ENCODE results near the gene NDUFAF2. TPM values are rescaled to one million over a fixed set of nuclear protein-coding genes. Genes with fewer than 3 reads are reported as not detected.

Gene NDUFAF2
- total RNA-seq, 1 donor from 2014 or later: 46.0 TPM

DNA sequence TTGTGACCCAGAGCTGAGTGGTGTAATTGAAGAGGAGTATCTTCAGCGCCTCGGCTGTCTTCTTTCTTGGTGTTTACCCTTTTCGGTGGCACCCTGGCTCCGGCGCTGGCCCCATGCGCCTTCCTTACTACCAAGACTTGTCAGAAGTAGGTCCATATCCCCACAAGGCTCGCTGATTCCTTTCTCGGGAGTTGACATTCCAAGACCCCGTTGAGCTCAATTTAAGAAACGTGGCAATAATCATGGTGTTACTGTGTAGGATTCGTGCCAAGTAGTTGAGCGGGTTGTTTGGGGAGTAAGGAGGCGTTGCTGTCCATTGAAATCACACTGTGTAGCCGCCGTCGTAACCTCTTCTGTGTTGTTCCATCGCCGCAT is 795 bp downstream of the NDUFAF2 start:
- Mint-ChIP-seq H3K27me3 (ENCODE audit: low read depth, unreplicated experiment) (no peaks in the 10 kb centered on the region), H3K4me3 (ENCODE audit: unreplicated experiment) (no peak overlapping the region), H3K4me1 (ENCODE audit: low read depth, unreplicated experiment) (peaks cover 5% of the 10 kb centered on the region), H3K27ac (ENCODE audit: unreplicated experiment) (no peak overlapping the region), H3K36me3 (ENCODE audit: low read depth, unreplicated experiment) (no peaks in the 10 kb centered on the region), H3K9me3 (ENCODE audit: unreplicated experiment) (no peaks in the 10 kb centered on the region)
- Histone ChIP-seq H2AFZ (ENCODE audit: low read depth, low read length) (peak overlapping the region; percentile 99), H3K27ac (ENCODE audit: low read depth, low read length) (peak overlapping the region; percentile 78), H4K20me1 (ENCODE audit: insufficient read depth, low read length) (peaks cover 1% of the 10 kb centered on the region), H3K9me3 (ENCODE audit: insufficient read depth, low read depth, low read length) (no peaks in the 10 kb centered on the region), H3K4me3 (ENCODE audit: insufficient read depth, low read depth, low read length) (peak overlapping the region; percentile 100), H3K9ac (ENCODE audit: low read length) (peak overlapping the region; percentile 89), H3K4me2 (ENCODE audit: low read length) (peak overlapping the region; percentile 89), H3K4me1 (ENCODE audit: insufficient read depth, low read length) (peaks cover 8% of the 10 kb centered on the region), H3K79me2 (ENCODE audit: insufficient read depth, low read length) (peaks cover 94% of the 10 kb centered on the region), H3K27me3 (ENCODE audit: insufficient read depth, low read length) (no peaks in the 10 kb centered on the region), H3K36me3 (ENCODE audit: insufficient read depth, low read length) (no peaks in the 10 kb centered on the region)
- TF ChIP-seq, protein P1, sequence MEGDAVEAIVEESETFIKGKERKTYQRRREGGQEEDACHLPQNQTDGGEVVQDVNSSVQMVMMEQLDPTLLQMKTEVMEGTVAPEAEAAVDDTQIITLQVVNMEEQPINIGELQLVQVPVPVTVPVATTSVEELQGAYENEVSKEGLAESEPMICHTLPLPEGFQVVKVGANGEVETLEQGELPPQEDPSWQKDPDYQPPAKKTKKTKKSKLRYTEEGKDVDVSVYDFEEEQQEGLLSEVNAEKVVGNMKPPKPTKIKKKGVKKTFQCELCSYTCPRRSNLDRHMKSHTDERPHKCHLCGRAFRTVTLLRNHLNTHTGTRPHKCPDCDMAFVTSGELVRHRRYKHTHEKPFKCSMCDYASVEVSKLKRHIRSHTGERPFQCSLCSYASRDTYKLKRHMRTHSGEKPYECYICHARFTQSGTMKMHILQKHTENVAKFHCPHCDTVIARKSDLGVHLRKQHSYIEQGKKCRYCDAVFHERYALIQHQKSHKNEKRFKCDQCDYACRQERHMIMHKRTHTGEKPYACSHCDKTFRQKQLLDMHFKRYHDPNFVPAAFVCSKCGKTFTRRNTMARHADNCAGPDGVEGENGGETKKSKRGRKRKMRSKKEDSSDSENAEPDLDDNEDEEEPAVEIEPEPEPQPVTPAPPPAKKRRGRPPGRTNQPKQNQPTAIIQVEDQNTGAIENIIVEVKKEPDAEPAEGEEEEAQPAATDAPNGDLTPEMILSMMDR (IDR thresholded peaks at IDR 0.05; ENCODE audit: insufficient read depth, low read depth, low read length): no peak
- DNase-seq (ENCODE audit: low read depth): peak; percentile 61
- no peak for FAIRE-seq

DNA sequence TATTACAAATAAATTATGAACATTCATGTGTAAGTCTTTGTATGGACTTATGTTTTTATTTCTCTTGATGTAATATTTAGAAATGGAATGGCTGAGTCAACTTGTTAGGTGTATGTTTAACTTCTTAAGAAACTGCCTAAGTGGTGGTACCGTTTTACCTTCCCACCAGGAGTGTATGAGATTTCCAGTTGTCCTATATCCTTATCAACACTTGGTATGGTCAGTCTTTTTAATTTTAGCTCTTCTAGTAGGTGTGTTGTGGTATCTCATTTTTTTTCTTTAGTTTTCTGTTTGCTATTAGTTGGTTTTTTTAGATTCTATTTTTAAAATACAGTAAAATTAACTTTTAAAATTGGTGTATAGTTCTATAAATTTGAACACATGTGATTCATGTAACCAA is 3.7 kb downstream of the NDUFAF2 start:
- no peak for TF ChIP-seq EZH2 (IDR thresholded peaks at IDR 0.05; ENCODE audit: insufficient read depth, low read length)
- TF ChIP-seq, protein P1 (IDR thresholded peaks at IDR 0.05; ENCODE audit: insufficient read depth, low read depth, low read length): no peak
- Histone ChIP-seq H3K9me3 (ENCODE audit: insufficient read depth, low read depth, low read length) (no peaks in the 10 kb centered on the region), H3K27ac (ENCODE audit: low read depth, low read length) (no peak overlapping the region), H3K4me3 (ENCODE audit: insufficient read depth, low read depth, low read length) (no peak overlapping the region), H3K27me3 (ENCODE audit: insufficient read depth, low read length) (no peaks in the 10 kb centered on the region), H3K4me1 (ENCODE audit: insufficient read depth, low read length) (peaks cover 5% of the 10 kb centered on the region), H2AFZ (ENCODE audit: low read depth, low read length) (no peak overlapping the region), H3K9ac (ENCODE audit: low read length) (no peak overlapping the region), H3K36me3 (ENCODE audit: insufficient read depth, low read length) (no peaks in the 10 kb centered on the region), H4K20me1 (ENCODE audit: insufficient read depth, low read length) (no peaks in the 10 kb centered on the region), H3K79me2 (ENCODE audit: insufficient read depth, low read length) (peaks cover 88% of the 10 kb centered on the region), H3K4me2 (ENCODE audit: low read length) (no peak overlapping the region)
- no peaks in the 10 kb centered on the region for H3K36me3 Mint-ChIP-seq (ENCODE audit: low read depth, unreplicated experiment)
- DNase-seq (ENCODE audit: low read depth) (no peak), FAIRE-seq (no peak)
- no peaks in the 10 kb centered on the region for H3K27me3 Mint-ChIP-seq (ENCODE audit: low read depth, unreplicated experiment)
- peaks cover 1% of the 10 kb centered on the region for H3K4me1 Mint-ChIP-seq (ENCODE audit: low read depth, unreplicated experiment)
- H3K27ac Mint-ChIP-seq (ENCODE audit: unreplicated experiment): no peak overlapping the region
- no peak overlapping the region for H3K4me3 Mint-ChIP-seq (ENCODE audit: unreplicated experiment)
- H3K9me3 Mint-ChIP-seq (ENCODE audit: unreplicated experiment): no peaks in the 10 kb centered on the region

DNA sequence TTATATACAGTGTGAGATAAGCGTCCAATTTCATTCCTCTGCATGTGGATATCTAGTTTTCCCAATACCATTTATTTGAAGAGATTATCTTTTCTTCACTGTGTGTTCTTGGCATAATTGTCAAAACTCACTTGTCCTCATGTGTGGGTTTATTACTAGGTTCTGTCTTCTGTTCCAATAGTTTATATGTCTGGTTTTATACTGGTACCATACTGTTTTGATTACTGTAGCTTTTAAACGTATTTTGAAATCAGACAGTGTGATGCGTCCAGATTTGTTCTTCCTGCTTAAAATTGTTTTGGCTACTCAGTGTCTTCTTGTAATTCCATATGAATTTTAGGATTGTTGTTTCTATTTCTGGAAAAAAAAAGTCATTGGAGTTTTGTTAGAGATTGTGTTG is 10.2 kb downstream of the NDUFAF2 start:
- H3K36me3 ChIP-seq (ENCODE audit: insufficient read depth, low read length): no peaks in the 10 kb centered on the region
- H3K4me1 ChIP-seq (ENCODE audit: insufficient read depth, low read length): no peaks in the 10 kb centered on the region
- H3K4me3 ChIP-seq (ENCODE audit: insufficient read depth, low read depth, low read length): no peak overlapping the region
- FAIRE-seq: peak; percentile 26
- Mint-ChIP-seq H3K36me3 (ENCODE audit: low read depth, unreplicated experiment) (no peaks in the 10 kb centered on the region), H3K4me1 (ENCODE audit: low read depth, unreplicated experiment) (no peaks in the 10 kb centered on the region), H3K27me3 (ENCODE audit: low read depth, unreplicated experiment) (no peaks in the 10 kb centered on the region), H3K4me3 (ENCODE audit: unreplicated experiment) (no peak overlapping the region), H3K27ac (ENCODE audit: unreplicated experiment) (no peak overlapping the region), H3K9me3 (ENCODE audit: unreplicated experiment) (peaks cover 4% of the 10 kb centered on the region)
- no peak for DNase-seq (ENCODE audit: low read depth)
- H3K27ac ChIP-seq (ENCODE audit: low read depth, low read length): no peak overlapping the region
- no peaks in the 10 kb centered on the region for H3K9me3 ChIP-seq (ENCODE audit: insufficient read depth, low read depth, low read length)
- H4K20me1 ChIP-seq (ENCODE audit: insufficient read depth, low read length): peaks cover 12% of the 10 kb centered on the region
- TF ChIP-seq, protein P1 (IDR thresholded peaks at IDR 0.05; ENCODE audit: insufficient read depth, low read depth, low read length): no peak
- TF ChIP-seq EZH2 (IDR thresholded peaks at IDR 0.05; ENCODE audit: insufficient read depth, low read length): no peak
- no peaks in the 10 kb centered on the region for H3K27me3 ChIP-seq (ENCODE audit: insufficient read depth, low read length)
- H3K9ac ChIP-seq (ENCODE audit: low read length): no peak overlapping the region
- peaks cover 68% of the 10 kb centered on the region for H3K79me2 ChIP-seq (ENCODE audit: insufficient read depth, low read length)
- no peak overlapping the region for H2AFZ ChIP-seq (ENCODE audit: low read depth, low read length)
- no peak overlapping the region for H3K4me2 ChIP-seq (ENCODE audit: low read length)
